SK-N-SH (cell line): ENCODE measurements around the gene PNPLA8.

Source experiments
- ELF1 ChIP-seq: IDR thresholded peaks from 2 replicates; pipeline ENCODE4 v1.4.0; 2012
- EP300 ChIP-seq, 2 experiments: IDR thresholded peaks; 2 replicates each; pipeline versions ENCODE4 v1.4.0 to v1.6.1; 2012; ENCODE audit warnings: borderline replicate concordance in 1 of 2, low read depth in 1 of 2, low read length in 1 of 2
- EZH2phosphoT487 ChIP-seq: fragments of 200-600 bp; sonication (generic); IDR thresholded peaks from 2 replicates; pipeline ENCODE4 v1.6.1; 2017; ENCODE audit warnings: low read depth, mixed run types, mild to moderate bottlenecking, antibody characterized with exemption, moderate library complexity, borderline replicate concordance
- FOXM1 ChIP-seq: IDR thresholded peaks from 2 replicates; pipeline ENCODE4 v1.4.0; 2012; ENCODE audit warnings: low read depth, mild to moderate bottlenecking
- GABPA ChIP-seq: IDR thresholded peaks from 2 replicates; pipeline ENCODE4 v1.4.0; 2012; ENCODE audit warnings: low read depth, mild to moderate bottlenecking
- JUND ChIP-seq: IDR thresholded peaks from 2 replicates; pipeline ENCODE4 v1.4.0; 2012
- MEF2A ChIP-seq: IDR thresholded peaks from 2 replicates; pipeline ENCODE4 v1.4.0; 2012; ENCODE audit warnings: low read depth, borderline replicate concordance
- PBX3 ChIP-seq: IDR thresholded peaks from 2 replicates; pipeline ENCODE4; 2012
- POLR2AphosphoS5 ChIP-seq: IDR thresholded peaks from 2 replicates; pipeline ENCODE4 v1.6.1; 2012; ENCODE audit warnings: low read depth, low read length
- REST ChIP-seq: IDR thresholded peaks from 2 replicates; pipeline ENCODE4 v1.6.1; 2012; ENCODE audit warnings: mild to moderate bottlenecking, low read depth, low read length, moderate library complexity
- SMC3 ChIP-seq: IDR thresholded peaks from 2 replicates; pipeline ENCODE4 v1.6.1; 2012; ENCODE audit warnings: low read depth, low read length, improper control_type of control experiment
- YY1 ChIP-seq: IDR thresholded peaks from 2 replicates; pipeline ENCODE4 v1.4.0; 2012; ENCODE audit warnings: low read depth, mild to moderate bottlenecking
- TF ChIP-seq, protein P1 (sequence below): fragments of 200-600 bp; sonication (generic); IDR thresholded peaks from 2 replicates; pipeline ENCODE4 v1.6.1; 2017; ENCODE audit warnings: antibody characterized with exemption, mild to moderate bottlenecking, moderate library complexity
- TF ChIP-seq, protein P2 (sequence below): IDR thresholded peaks from 2 replicates; pipeline ENCODE4 v1.4.0; 2012; ENCODE audit warnings: low read depth, borderline replicate concordance

- TF ChIP-seq FOXM1 (no peak), EZH2phosphoT487 (no peak), GABPA (no peak), EP300 (IDR thresholded peaks at IDR 0.05; ENCODE audit: borderline replicate concordance in 1 of 2, low read depth in 1 of 2, low read length in 1 of 2) (no peak), PBX3 (no peak), POLR2AphosphoS5 (no peak), SMC3 (no peak), ELF1 (no peak), JUND (no peak), REST (no peak), MEF2A (no peak), YY1 (no peak)
- TF ChIP-seq, protein P1, sequence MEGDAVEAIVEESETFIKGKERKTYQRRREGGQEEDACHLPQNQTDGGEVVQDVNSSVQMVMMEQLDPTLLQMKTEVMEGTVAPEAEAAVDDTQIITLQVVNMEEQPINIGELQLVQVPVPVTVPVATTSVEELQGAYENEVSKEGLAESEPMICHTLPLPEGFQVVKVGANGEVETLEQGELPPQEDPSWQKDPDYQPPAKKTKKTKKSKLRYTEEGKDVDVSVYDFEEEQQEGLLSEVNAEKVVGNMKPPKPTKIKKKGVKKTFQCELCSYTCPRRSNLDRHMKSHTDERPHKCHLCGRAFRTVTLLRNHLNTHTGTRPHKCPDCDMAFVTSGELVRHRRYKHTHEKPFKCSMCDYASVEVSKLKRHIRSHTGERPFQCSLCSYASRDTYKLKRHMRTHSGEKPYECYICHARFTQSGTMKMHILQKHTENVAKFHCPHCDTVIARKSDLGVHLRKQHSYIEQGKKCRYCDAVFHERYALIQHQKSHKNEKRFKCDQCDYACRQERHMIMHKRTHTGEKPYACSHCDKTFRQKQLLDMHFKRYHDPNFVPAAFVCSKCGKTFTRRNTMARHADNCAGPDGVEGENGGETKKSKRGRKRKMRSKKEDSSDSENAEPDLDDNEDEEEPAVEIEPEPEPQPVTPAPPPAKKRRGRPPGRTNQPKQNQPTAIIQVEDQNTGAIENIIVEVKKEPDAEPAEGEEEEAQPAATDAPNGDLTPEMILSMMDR: no peak
- TF ChIP-seq, protein P2, sequence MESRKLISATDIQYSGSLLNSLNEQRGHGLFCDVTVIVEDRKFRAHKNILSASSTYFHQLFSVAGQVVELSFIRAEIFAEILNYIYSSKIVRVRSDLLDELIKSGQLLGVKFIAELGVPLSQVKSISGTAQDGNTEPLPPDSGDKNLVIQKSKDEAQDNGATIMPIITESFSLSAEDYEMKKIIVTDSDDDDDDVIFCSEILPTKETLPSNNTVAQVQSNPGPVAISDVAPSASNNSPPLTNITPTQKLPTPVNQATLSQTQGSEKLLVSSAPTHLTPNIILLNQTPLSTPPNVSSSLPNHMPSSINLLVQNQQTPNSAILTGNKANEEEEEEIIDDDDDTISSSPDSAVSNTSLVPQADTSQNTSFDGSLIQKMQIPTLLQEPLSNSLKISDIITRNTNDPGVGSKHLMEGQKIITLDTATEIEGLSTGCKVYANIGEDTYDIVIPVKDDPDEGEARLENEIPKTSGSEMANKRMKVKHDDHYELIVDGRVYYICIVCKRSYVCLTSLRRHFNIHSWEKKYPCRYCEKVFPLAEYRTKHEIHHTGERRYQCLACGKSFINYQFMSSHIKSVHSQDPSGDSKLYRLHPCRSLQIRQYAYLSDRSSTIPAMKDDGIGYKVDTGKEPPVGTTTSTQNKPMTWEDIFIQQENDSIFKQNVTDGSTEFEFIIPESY: no peak
These were observed 31.3 kb upstream of the PNPLA8 start for GRCh38 chr7:108557191-108557590.
